GM04503 (cell line): ENCODE measurements around the gene FBN1.

Experiments used
- DNase-seq: peaks from one replicate; pipeline ENCODE4 v3.0.0-alpha.2; 2012; ENCODE audit warnings: low read depth

Gene FBN1

GRCh38 chr15:48652510-48653076 is 7.1 kb upstream of the FBN1 start:
- DNase-seq: no peak

- DNase-seq: no peak
These were observed 5.4 kb upstream of the FBN1 start for GRCh38 chr15:48650931-48651330.

- DNase-seq: no peak
These were observed 2.5 kb upstream of the FBN1 start for GRCh38 chr15:48647962-48648361.

- DNase-seq: no peak
These were observed 822 bp upstream of the FBN1 start for GRCh38 chr15:48646331-48646730.

GRCh38 chr15:48644827-48645557 is 517 bp downstream of the FBN1 start:
- no peak for DNase-seq

- DNase-seq: no peak
These were observed 1.1 kb downstream of the FBN1 start for GRCh38 chr15:48644467-48644826.

- DNase-seq: no peak
These were observed 1.6 kb downstream of the FBN1 start for GRCh38 chr15:48643776-48644466.

- DNase-seq: no peak
These were observed 2.3 kb downstream of the FBN1 start for GRCh38 chr15:48643206-48643605.

- DNase-seq: no peak
These were observed 2.7 kb downstream of the FBN1 start for GRCh38 chr15:48642795-48643194.

GRCh38 chr15:48641416-48641815 is 4.1 kb downstream of the FBN1 start:
- DNase-seq: no peak

- no peak for DNase-seq
These were observed 6.5 kb downstream of the FBN1 start for GRCh38 chr15:48638963-48639362.

- DNase-seq: no peak
These were observed 7.9 kb downstream of the FBN1 start for GRCh38 chr15:48637639-48638038.

GRCh38 chr15:48636511-48636910 is 9.0 kb downstream of the FBN1 start:
- DNase-seq: no peak

GRCh38 chr15:48634893-48635292 is 10.6 kb downstream of the FBN1 start:
- DNase-seq: no peak

- DNase-seq: no peak
These were observed 11.4 kb downstream of the FBN1 start for GRCh38 chr15:48634096-48634495.

- no peak for DNase-seq
These were observed 12.9 kb downstream of the FBN1 start for GRCh38 chr15:48632651-48633050.

GRCh38 chr15:48631176-48631770 is 14.2 kb downstream of the FBN1 start:
- DNase-seq: no peak

- no peak for DNase-seq
These were observed 15.3 kb downstream of the FBN1 start for GRCh38 chr15:48630245-48630644.

- DNase-seq: no peak
These were observed 16.7 kb downstream of the FBN1 start for GRCh38 chr15:48628832-48629231.

- peak; percentile 65 for DNase-seq
These were observed 18.1 kb downstream of the FBN1 start for GRCh38 chr15:48627260-48627940.

- no peak for DNase-seq
These were observed 20.4 kb downstream of the FBN1 start for GRCh38 chr15:48625126-48625525.

GRCh38 chr15:48624700-48625099 is 20.8 kb downstream of the FBN1 start:
- DNase-seq: no peak

- no peak for DNase-seq
These were observed 22.1 kb downstream of the FBN1 start for GRCh38 chr15:48623456-48623855.
